Endothelial cell of coronary artery (primary cell): ENCODE data around the gene MTF2. TPM values are rescaled to one million over a fixed set of nuclear protein-coding genes. Genes with fewer than 3 reads are reported as not detected.

Experiments
- total RNA-seq: library from RNA; depleted of rRNA; stranded (reverse); fragments of >200 nt; gene quantifications from 2 replicates; pipeline ENCODE4 v1.2.3, GENCODE V29; 2014

Gene MTF2
- 30.9 and 37.2 TPM in 2 replicates for total RNA-seq

GRCh38 chr1:93078986-93079654, at the start of gene MTF2:
TSS of gene MTF2 (plus strand) at chr1:93079283. CDS start at chr1:93079527, 244 bp downstream.

GRCh38 chr1:93179886-93180722, 101.0 kb downstream of the MTF2 start, which contains the start of gene TMED5:
TSS of gene TMED5 (minus strand) at chr1:93180413. CDS start at chr1:93180242, 171 bp downstream.

GRCh38 chr1:93180723-93181613, 101.9 kb downstream of the MTF2 start, which contains the start of gene CCDC18:
TSS of gene CCDC18 (plus strand) at chr1:93180724. CDS start at chr1:93183362, 2,638 bp downstream.

Other genes with a start within 250 kb of the MTF2 start
- gene RPL5, start 247.2 kb upstream of the MTF2 start, total RNA-seq, result 1,380 and 1,549 TPM in 2 replicates
- 0.18 and 3.4 TPM in 2 replicates for gene DIPK1A, start 117.8 kb upstream of the MTF2 start, total RNA-seq
- 35.9 and 55.9 TPM in 2 replicates for gene TMED5, start 101.1 kb downstream of the MTF2 start, total RNA-seq
- gene CCDC18, start 101.4 kb downstream of the MTF2 start, total RNA-seq, result 8.2 and 12.0 TPM in 2 replicates